Measurements from ENCODE around the gene ZNF569. TPM values are rescaled to one million over a fixed set of nuclear protein-coding genes. Genes with fewer than 3 reads are reported as not detected.

ZNF569 gene
- 3.5 and 3.6 TPM in 2 replicates for total RNA-seq

GRCh38 chr19:37466798-37467607, at the start of gene ZNF569:
Gene ZNF569 (minus strand): TSS chr19:37467444. CDS start chr19:37444921, 22,523 bp downstream.

GRCh38 chr19:37506387-37507166, 39.3 kb upstream of the ZNF569 start, which contains the start of gene ZNF793:
Gene ZNF793 (plus strand): TSS chr19:37506939. CDS start chr19:37523440, 16,501 bp downstream.

DNA sequence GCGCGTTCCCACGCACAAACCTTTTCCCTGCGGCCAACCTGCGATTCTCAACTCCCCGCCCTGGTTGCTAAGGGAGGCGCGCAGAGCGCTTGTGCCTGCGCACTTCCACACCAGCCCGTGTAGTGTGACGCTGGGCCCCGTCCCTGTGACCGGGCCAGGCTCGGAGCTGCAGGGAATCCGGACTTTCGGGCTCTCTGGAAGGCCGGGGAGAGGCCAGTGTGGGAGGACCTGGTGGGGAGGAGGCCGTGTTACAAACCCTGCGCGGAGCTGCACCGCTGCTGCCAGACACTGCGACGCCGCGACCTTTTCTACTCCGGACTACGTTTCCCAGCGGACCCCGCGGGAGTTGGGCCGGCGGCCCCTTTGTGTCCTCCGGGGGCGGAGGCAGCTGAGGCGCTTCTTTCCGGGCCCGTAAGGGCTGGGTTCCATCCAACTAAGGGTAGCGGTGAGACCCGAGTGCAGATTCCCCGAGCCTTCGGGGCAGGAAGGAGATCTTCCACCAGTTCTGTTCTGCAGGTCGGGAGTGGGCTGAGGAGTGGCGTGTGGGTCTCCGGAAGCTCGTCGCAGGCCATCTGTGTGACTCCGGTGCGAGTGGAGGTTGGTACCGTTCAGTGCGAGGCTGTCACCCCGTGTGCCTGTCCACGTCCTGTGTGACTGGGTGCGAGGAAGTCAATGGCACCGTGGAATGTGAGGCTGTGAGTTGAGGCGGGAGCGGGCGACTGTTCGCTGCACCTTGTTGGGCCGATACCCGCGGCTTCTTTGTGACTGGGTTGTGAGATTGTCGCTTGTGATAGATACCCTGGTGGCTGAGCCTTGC, 1.9 kb upstream of the ZNF569 start, which contains the start of gene ZNF570:
ZNF570 (plus strand) TSS at position 396 of the 817 bp plus-strand sequence. CDS start 999 bp downstream, outside the sequence.

GRCh38 chr19:37370880-37371661, 96.2 kb downstream of the ZNF569 start, which contains the start of gene ZNF527:
Gene ZNF527 (plus strand): TSS chr19:37371099. CDS start chr19:37374199, 3,100 bp downstream.

Other genes with a start within 250 kb of the ZNF569 start
- 4.7 and 11.3 TPM in 2 replicates for gene ZNF383, start 249.2 kb downstream of the ZNF569 start, total RNA-seq
- gene ZNF527, start 96.3 kb downstream of the ZNF569 start, total RNA-seq, result 3.6 and 3.9 TPM in 2 replicates
- 6.1 TPM in 2 replicates for gene ZNF570, start 1.9 kb upstream of the ZNF569 start, total RNA-seq
- 1.1 and 1.8 TPM in 2 replicates for gene ZNF793, start 39.5 kb upstream of the ZNF569 start, total RNA-seq
- 2.2 and 3.6 TPM in 2 replicates for gene ZNF571, start 127.3 kb upstream of the ZNF569 start, total RNA-seq
- 1.1 and 4.2 TPM in 2 replicates for gene ZNF540, start 127.4 kb upstream of the ZNF569 start, total RNA-seq
- gene ZFP30, start 188.0 kb upstream of the ZNF569 start, total RNA-seq, result 7.7 and 12.0 TPM in 2 replicates